SK-N-SH treated with all-trans-retinoic acid at 6 μM for 48 hours (cell line): ENCODE measurements around the gene DDX11.
A peak's percentile ranks its signal among the peaks of the same experiment; 100 is the strongest.
"Not testable (repeated sequence)": the region's sequence is repeated elsewhere in the genome, so short reads cannot be mapped to it uniquely, and the experiment has no call there.

ENCODE experiments used
- ATAC-seq: fragments of 200-7000 bp; cut with Tn5 transposase; 3 replicates; pipeline ENCODE4 v1.9.1; 2020; ENCODE audit warnings: mild to moderate bottlenecking, moderate library complexity
- ARNTL ChIP-seq: fragments of 450-650 bp; formaldehyde crosslinking; IDR thresholded peaks from 2 replicates; pipeline ENCODE4 v1.5.0; 2020; ENCODE audit warnings: low read depth, mild to moderate bottlenecking, moderate library complexity, borderline replicate concordance
- CSDC2 ChIP-seq: fragments of 250-450 bp; sonication (Bioruptor Pico); IDR thresholded peaks from 2 replicates; pipeline ENCODE4 v1.5.0; 2020; ENCODE audit warnings: mild to moderate bottlenecking, moderate library complexity
- ISL1 ChIP-seq: fragments of 250-450 bp; sonication (Bioruptor Pico); IDR thresholded peaks from 2 replicates; pipeline ENCODE4 v2.1.2; 2022; ENCODE audit warnings: mild to moderate bottlenecking, moderate library complexity
- OSR1 ChIP-seq: fragments of 250-450 bp; sonication (Bioruptor Pico); IDR thresholded peaks from 2 replicates; pipeline ENCODE4 v1.8.0; 2022; ENCODE audit warnings: moderate library complexity, mild to moderate bottlenecking, inconsistent platforms
- PPARA ChIP-seq: fragments of 250-450 bp; sonication (Bioruptor Pico); IDR thresholded peaks from 2 replicates; pipeline ENCODE4 v1.5.0; 2020; ENCODE audit warnings: mild to moderate bottlenecking, borderline replicate concordance
- RARB ChIP-seq: fragments of 250-450 bp; sonication (Bioruptor Pico); IDR thresholded peaks from 2 replicates; pipeline ENCODE4 v1.8.0; 2021; ENCODE audit warnings: mild to moderate bottlenecking, moderate library complexity
- SNAI2 ChIP-seq: fragments of 250-450 bp; sonication (Bioruptor Pico); IDR thresholded peaks from 2 replicates; pipeline ENCODE4 v1.5.0; 2020; ENCODE audit warnings: mild to moderate bottlenecking, moderate library complexity
- TCF4 ChIP-seq: fragments of 250-450 bp; sonication (Bioruptor Pico); IDR thresholded peaks from 2 replicates; pipeline ENCODE4 v1.8.0; 2021; ENCODE audit warnings: mild to moderate bottlenecking, moderate library complexity, borderline replicate concordance
- TOX ChIP-seq: fragments of 250-450 bp; sonication (Bioruptor Pico); IDR thresholded peaks from 2 replicates; pipeline ENCODE4 v1.8.0; 2021; ENCODE audit warnings: mild to moderate bottlenecking, moderate library complexity, borderline replicate concordance
- ZFP30 ChIP-seq: fragments of 450-650 bp; formaldehyde crosslinking; IDR thresholded peaks from 2 replicates; pipeline ENCODE4 v1.5.0; 2022; ENCODE audit warnings: mild to moderate bottlenecking, moderate library complexity
- ZNF70 ChIP-seq: fragments of 450-650 bp; formaldehyde crosslinking; IDR thresholded peaks from 2 replicates; pipeline ENCODE4 v1.5.0; 2020; ENCODE audit warnings: mild to moderate bottlenecking, moderate library complexity
- ZNF8 ChIP-seq: fragments of 450-650 bp; formaldehyde crosslinking; IDR thresholded peaks from 2 replicates; pipeline ENCODE4 v1.5.0; 2020; ENCODE audit warnings: mild to moderate bottlenecking, moderate library complexity
- TF ChIP-seq, protein P1 (sequence below): fragments of 250-450 bp; sonication (Bioruptor Pico); IDR thresholded peaks from 2 replicates; pipeline ENCODE4 v1.5.0; 2020; ENCODE audit warnings: mild to moderate bottlenecking, moderate library complexity
- TF ChIP-seq, protein P2 (sequence below): fragments of 250-450 bp; sonication (Bioruptor Pico); IDR thresholded peaks from 2 replicates; pipeline ENCODE4 v1.5.1; 2020; ENCODE audit warnings: low read depth, mild to moderate bottlenecking, moderate library complexity
- TF ChIP-seq, protein P3 (sequence below): fragments of 250-450 bp; sonication (Bioruptor Pico); IDR thresholded peaks from 2 replicates; pipeline ENCODE4 v1.8.0; 2021; ENCODE audit warnings: low read depth, mild to moderate bottlenecking, moderate library complexity, borderline replicate concordance

DDX11 gene

DNA sequence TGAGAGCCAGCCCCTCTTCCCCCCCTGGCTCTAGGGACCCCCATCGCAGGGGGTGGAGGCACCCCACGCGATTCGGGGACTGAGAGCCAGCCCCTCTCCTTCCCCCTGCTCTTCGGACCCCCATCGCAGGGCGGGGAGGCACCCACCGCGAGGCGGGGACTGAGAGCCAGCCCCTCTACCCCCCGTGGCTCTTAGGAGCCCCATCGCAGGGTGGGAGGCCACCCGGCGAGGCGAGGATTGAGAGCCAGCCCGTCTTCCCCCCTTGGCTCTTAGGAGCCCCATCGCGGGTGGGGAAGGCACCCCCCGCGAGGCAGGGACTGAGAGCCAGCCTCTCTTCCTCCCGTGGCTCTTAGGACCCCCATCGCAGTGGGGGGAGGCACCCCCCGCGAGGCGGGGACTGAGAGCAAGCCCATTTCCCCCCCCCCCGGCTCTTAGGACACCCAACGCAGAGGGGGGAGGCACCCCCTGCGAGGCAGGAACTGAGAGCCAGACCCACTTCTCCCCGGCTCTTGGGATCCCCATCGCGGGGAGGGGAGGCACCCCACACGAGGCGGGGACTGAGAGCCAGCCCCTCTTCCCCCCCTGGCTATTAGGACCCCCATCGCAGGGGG lies 45.6 kb downstream of the DDX11 start:
- peak; percentile 46 for ATAC-seq
- TF ChIP-seq ISL1 (CRISPR knock-in tag), result no peak
- TF ChIP-seq OSR1 (CRISPR knock-in tag), result no peak
- no peak for TF ChIP-seq CSDC2 (CRISPR knock-in tag)
- TF ChIP-seq, protein P1, sequence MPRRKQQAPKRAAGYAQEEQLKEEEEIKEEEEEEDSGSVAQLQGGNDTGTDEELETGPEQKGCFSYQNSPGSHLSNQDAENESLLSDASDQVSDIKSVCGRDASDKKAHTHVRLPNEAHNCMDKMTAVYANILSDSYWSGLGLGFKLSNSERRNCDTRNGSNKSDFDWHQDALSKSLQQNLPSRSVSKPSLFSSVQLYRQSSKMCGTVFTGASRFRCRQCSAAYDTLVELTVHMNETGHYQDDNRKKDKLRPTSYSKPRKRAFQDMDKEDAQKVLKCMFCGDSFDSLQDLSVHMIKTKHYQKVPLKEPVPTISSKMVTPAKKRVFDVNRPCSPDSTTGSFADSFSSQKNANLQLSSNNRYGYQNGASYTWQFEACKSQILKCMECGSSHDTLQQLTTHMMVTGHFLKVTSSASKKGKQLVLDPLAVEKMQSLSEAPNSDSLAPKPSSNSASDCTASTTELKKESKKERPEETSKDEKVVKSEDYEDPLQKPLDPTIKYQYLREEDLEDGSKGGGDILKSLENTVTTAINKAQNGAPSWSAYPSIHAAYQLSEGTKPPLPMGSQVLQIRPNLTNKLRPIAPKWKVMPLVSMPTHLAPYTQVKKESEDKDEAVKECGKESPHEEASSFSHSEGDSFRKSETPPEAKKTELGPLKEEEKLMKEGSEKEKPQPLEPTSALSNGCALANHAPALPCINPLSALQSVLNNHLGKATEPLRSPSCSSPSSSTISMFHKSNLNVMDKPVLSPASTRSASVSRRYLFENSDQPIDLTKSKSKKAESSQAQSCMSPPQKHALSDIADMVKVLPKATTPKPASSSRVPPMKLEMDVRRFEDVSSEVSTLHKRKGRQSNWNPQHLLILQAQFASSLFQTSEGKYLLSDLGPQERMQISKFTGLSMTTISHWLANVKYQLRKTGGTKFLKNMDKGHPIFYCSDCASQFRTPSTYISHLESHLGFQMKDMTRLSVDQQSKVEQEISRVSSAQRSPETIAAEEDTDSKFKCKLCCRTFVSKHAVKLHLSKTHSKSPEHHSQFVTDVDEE (CRISPR knock-in tag), result no peak
- no peak for TF ChIP-seq ZNF8 (CRISPR knock-in tag)
- no peak for TF ChIP-seq ZFP30 (CRISPR knock-in tag)
- TF ChIP-seq, protein P2, sequence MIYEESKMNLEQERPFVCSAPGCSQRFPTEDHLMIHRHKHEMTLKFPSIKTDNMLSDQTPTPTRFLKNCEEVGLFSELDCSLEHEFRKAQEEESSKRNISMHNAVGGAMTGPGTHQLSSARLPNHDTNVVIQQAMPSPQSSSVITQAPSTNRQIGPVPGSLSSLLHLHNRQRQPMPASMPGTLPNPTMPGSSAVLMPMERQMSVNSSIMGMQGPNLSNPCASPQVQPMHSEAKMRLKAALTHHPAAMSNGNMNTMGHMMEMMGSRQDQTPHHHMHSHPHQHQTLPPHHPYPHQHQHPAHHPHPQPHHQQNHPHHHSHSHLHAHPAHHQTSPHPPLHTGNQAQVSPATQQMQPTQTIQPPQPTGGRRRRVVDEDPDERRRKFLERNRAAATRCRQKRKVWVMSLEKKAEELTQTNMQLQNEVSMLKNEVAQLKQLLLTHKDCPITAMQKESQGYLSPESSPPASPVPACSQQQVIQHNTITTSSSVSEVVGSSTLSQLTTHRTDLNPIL (CRISPR knock-in tag), result no peak
- no peak for TF ChIP-seq ZNF70 (CRISPR knock-in tag)

DNA sequence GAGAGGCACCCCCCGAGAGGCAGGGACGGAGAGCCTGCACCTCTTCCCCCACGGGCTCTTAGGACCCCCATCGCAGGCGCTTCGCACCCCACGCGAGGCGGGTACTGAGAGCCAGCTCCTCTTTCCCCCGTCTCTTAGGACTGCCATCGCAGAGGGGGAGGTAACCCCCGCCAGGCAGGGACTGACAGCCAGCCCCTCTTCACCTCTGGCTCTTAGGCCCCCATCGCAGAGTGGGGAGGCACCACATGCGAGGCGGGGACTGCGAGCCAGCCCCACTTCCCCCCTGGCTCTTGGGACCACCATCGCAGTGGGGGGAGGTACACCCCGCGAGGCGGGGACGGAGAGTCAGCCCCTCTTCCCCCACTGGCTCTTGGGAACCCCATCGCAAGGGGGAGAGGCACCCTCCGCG lies 46.1 kb downstream of the DDX11 start:
- TF ChIP-seq TOX (CRISPR knock-in tag) (no peak), RARB (no peak), PPARA (CRISPR knock-in tag) (no peak), OSR1 (CRISPR knock-in tag) (no peak), TCF4 (no peak), ZNF70 (CRISPR knock-in tag) (no peak), ZFP30 (CRISPR knock-in tag) (no peak), SNAI2 (CRISPR knock-in tag) (no peak)
- TF ChIP-seq, protein P3, sequence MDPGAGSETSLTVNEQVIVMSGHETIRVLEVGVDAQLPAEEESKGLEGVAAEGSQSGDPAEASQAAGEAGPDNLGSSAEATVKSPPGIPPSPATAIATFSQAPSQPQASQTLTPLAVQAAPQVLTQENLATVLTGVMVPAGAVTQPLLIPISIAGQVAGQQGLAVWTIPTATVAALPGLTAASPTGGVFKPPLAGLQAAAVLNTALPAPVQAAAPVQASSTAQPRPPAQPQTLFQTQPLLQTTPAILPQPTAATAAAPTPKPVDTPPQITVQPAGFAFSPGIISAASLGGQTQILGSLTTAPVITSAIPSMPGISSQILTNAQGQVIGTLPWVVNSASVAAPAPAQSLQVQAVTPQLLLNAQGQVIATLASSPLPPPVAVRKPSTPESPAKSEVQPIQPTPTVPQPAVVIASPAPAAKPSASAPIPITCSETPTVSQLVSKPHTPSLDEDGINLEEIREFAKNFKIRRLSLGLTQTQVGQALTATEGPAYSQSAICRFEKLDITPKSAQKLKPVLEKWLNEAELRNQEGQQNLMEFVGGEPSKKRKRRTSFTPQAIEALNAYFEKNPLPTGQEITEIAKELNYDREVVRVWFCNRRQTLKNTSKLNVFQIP (CRISPR knock-in tag), result no peak
- TF ChIP-seq, protein P2 (CRISPR knock-in tag), result no peak
- peak; percentile 12; the same call in 2 of the 3 replicates for ATAC-seq

DNA sequence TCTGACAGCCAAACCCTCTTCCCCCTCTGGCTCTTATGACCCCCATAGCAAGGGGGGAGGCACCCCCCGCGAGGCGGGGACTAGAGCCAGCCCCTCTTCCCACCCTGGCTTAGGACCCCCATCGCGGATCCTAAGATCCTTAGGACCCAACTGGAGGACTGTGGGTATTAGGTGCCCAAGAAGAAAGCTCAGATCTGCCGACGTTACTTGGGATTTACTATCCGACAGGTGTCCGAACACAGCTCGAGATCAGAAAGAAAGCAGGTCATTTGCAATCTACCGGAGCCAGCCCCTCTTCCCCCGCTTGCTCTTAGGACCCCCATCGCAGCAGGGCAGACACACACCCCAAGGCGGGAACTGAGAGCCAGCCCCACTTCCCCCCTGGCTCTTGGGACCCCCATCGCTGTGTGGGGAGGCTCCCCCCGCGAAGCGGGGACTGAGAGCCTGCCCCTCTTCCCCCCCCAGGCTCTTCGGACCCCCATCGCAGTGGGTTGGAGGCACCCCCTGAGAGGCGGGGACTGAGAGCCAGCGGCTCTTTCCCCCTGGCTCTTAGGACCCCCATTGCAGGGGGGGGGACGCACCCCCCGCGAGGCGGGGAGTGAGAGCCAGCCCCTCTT lies 46.8 kb downstream of the DDX11 start:
- TF ChIP-seq RARB, result no peak
- TF ChIP-seq ARNTL (CRISPR knock-in tag), result no peak
- TF ChIP-seq TCF4, result no peak
- no peak for TF ChIP-seq ZFP30 (CRISPR knock-in tag)
- TF ChIP-seq, protein P1 (CRISPR knock-in tag), result no peak
- ATAC-seq, result 0 out of 3 replicates have a peak, but pooled peaks have one; percentile 15

DNA sequence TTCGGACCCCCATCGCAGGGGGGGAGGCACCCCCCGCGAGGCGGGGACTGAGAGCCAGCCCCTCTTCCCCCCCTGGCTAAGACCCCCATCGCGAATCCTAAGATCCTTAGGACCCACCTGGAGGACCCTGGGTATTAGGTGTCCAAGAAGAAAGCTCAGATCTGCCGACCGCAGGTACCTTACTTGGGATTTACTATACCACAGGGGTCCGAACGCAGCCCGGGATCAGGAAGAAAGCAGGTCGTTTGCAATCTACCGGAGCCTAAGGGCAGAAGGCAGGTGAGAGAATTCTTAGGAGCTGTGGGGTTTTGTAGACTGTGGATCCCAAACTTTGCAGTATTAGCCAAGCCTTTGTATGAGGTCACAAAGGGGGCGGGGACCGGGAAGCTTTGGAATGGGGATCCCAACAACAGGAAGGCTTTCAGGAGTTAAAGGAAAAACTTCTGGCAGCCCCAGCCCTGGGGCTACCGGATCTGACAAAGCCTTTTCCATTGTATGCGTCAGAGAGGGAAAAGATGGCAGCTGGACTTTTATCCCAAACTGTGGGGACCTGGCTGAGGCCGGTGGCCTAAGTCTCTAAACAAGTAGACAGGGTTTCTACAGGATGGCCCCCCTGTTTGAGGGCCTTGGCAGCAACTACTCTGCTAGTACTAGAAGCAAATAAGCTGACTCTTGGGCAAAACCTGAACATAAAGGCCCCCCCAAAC lies 47.5 kb downstream of the DDX11 start:
- ATAC-seq, result not testable (repeated sequence)
